C4-2B (cell line): ENCODE data around the gene NCKAP5.

Experiments
- CTCF ChIP-seq: fragments of 450-650 bp; conservative IDR thresholded peaks from 2 replicates; pipeline ENCODE4 v1.5.1; 2017; ENCODE audit warnings: mild to moderate bottlenecking
- ZFX ChIP-seq: fragments of 450-650 bp; IDR thresholded peaks from 2 replicates; pipeline ENCODE4 v1.6.1; 2017

- TF ChIP-seq CTCF (no peak), ZFX (no peak)
Observed at GRCh38 chr2:132999421-132999820, 568.8 kb downstream of the NCKAP5 start.
